Measurements from ENCODE around the gene GRIK4.

- TF ChIP-seq CTCF (IDR thresholded peaks at IDR 0.05) (no peak), POLR2A (IDR thresholded peaks at IDR 0.05) (no peak)
Observed at GRCh38 chr11:120680322-120680721, 168.8 kb downstream of the GRIK4 start.
